GM19467 (cell line): ENCODE measurements around the gene SLC4A2.

Experiments
- ATAC-seq: cut with Tn5 transposase; IDR thresholded peaks from one replicate; pipeline ENCODE4 v1.9.1; 2021; ENCODE audit warnings: mild to moderate bottlenecking, moderate library complexity; ENCODE audit not compliant: unreplicated experiment

Gene SLC4A2

GRCh38 chr7:151114151-151115090 lies 55.0 kb downstream of the SLC4A2 start:
- no peak for ATAC-seq

GRCh38 chr7:151115121-151115835 lies 55.9 kb downstream of the SLC4A2 start:
- no peak for ATAC-seq

DNA sequence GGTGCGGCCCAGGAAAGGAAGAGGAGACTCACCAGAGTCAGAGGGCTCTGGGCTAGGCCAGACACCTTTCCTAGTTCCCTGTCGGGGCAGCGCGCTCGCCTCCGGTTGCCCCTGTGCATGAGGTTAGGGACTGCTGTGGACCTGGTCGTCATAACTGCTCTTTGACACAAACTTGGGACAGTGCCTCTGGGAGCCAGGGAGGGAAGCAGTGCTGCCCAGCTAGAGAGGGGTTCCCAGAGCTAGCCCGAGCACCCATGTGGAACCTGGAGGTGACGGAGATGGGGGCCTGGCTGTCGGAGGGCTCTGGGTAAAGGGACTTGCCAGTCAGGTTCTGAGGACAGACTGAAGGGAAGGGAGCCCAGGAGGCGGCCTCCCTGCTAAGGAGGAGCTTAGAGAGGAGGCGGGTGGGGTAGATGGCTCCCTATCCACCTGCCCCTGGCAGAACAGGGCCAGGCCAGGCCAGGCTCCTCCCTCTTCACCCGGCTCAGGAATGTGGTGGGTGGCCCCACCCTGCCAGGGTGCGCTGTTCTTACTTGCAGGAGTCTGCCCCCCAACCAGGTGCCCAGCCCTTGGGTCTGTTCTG lies 56.5 kb downstream of the SLC4A2 start:
- no peak for ATAC-seq

DNA sequence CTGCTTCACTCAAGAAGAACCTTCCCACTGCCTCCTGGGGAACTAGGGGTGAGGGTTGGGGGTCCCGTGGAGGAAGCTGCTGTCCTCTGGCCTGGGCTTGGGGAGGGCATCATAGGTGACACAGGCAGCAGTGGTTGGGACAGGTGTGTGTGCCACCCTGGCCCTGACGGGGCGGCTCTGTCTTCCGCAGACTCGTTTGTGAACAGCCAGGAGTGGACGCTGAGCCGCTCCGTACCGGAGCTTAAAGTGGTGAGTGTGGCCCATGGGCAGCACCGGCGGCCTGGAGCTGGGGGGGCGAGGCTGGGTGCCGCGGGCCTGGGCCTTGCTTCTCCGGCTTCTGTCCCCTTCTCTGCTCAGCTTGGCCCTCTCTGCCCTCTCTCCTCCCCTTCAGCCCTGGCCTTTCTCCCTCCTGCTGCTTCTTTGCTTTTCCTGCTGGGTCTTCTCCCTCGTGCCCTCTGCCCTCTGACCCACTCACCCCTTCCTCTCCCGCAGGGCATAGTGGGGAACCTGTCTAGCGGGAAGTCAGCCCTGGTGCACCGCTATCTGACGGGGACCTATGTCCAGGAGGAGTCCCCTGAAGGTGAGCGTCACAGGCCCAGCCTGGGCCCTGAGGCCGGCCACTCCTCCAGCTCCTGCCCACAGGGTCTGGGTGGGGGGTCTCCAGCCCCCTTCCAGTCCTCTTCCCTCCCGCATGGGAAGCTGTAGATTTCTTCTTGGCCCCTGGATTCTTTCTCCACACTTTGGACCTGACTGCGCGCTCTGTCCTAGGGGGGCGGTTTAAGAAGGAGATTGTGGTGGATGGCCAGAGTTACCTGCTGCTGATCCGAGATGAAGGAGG lies 57.4 kb downstream of the SLC4A2 start:
- no peak for ATAC-seq

GRCh38 chr7:151117565-151117964 lies 58.2 kb downstream of the SLC4A2 start:
- no peak for ATAC-seq

DNA sequence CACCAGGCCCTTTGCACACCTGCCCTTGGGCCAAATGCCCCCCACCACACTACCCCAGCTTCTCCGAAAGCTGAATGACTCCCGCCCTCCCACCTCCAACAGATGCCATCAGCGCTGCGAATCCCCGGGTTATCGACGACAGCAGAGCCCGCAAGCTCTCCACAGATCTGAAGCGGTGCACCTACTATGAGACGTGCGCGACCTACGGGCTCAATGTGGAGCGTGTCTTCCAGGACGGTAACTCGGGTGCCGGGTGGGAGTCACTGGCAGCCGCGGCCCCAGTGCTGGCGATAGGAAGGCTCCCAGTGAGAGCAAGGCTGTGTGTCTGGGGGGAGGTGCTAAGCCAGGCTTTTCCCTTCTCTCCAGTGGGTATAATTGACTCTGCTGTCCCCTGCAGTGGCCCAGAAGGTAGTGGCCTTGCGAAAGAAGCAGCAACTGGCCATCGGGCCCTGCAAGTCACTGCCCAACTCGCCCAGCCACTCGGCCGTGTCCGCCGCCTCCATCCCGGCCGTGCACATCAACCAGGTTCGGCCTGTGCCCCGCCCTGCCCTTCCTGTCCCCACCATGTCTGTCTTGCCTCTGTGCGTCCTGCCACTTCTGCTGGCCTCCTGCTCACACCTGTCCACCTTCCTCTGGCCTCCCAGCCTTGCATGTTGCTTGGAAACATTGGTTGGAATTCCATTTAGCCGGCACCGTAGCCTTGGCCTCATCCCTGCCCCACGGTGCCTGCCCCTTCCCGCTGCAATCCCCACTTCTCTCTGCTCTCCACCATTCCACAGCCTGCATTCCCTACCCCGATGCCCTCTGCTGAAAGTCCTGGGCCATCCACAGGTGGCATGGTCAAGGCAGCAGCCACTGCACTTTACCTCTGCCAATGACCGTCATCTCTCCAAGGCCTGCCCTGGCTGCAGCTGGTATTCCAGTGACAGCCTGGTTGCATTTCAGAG lies 59.0 kb downstream of the SLC4A2 start:
- ATAC-seq, result no peak

- no peak for ATAC-seq
Measured at GRCh38 chr7:151119055-151119415, 59.6 kb downstream of the SLC4A2 start.

- ATAC-seq, result no peak
Measured at GRCh38 chr7:151119902-151120301, 60.5 kb downstream of the SLC4A2 start.

GRCh38 chr7:151120896-151121295 lies 61.5 kb downstream of the SLC4A2 start:
- ATAC-seq, result no peak

DNA sequence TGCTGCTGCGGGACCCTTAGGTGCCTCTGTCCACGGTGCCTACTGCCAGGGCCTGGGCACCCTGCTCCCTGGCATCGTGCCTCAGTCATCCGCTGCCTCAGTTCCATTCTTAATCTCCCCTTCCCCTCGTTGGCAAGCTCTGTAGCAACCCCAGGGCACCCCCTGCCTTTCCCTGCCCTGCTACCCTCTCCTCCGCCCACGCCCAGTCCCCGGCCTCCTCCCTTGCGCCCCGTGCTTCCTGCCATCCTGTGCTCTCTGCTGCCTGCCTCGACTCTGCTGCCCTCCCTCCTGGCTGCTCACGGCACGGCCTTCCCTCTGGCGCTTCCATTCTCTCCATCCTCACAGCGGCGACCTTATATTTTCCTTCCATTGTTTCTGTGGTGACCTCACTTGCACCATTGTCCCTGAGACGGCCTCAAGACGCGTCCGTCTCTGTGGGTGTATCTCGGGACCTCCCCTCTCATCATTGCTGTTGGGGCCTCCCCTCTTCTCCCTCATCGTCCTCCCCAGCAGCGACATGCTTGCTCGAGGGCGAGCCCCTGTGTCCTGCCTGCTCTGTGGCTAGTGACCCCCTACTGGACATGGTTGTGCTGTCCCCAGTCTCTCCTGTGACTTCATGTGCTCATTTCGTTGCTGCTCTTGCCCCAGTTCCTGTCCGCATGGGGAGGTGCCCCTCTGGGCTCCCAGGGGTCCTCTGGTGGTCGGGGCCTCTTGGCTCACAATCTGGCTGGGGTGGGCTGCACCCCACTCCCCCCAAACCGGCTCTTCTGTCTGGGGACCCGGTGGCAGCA lies 62.2 kb downstream of the SLC4A2 start:
- no peak for ATAC-seq

DNA sequence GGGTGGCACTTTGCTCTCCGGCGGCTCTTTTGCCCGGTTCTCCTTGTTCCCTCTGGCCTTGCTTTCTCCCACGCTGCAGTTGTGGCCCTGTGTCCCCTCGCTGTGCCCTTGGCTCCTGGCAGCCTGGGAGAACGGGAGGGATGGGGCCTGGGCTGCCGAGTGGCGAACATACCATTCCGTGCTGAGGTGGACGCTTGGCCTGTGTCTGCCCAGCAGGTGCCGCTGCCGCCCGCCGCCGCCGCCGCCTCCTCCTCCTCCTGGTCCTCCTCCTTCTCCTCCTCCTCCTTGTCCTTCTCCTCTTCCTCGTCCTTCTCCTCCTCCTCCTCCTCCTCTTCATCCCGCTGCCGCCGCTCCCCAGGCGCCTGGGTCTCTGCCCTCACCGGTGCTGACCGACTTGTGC lies 62.9 kb downstream of the SLC4A2 start:
- ATAC-seq, result no peak

DNA sequence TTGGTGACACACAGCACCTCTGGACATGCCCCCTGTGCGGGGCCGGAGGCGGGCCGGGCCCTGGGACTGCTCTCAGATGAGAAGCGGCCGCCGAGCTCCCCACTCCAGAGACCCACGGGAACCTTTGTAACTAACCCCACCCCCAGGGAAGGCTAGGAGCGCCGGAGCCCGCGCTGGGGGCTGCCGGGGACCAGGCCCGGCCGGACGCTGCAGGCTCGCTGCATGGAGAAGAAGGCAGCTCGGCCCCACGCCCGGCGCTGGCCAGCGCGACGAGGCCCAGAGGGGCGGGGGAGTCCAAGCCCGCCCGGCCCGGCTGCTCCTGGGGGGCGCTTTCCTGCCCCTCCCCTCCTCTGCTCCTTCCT lies 63.4 kb downstream of the SLC4A2 start:
- ATAC-seq, result no peak

GRCh38 chr7:151123158-151123821 lies 63.9 kb downstream of the SLC4A2 start:
- no peak for ATAC-seq

DNA sequence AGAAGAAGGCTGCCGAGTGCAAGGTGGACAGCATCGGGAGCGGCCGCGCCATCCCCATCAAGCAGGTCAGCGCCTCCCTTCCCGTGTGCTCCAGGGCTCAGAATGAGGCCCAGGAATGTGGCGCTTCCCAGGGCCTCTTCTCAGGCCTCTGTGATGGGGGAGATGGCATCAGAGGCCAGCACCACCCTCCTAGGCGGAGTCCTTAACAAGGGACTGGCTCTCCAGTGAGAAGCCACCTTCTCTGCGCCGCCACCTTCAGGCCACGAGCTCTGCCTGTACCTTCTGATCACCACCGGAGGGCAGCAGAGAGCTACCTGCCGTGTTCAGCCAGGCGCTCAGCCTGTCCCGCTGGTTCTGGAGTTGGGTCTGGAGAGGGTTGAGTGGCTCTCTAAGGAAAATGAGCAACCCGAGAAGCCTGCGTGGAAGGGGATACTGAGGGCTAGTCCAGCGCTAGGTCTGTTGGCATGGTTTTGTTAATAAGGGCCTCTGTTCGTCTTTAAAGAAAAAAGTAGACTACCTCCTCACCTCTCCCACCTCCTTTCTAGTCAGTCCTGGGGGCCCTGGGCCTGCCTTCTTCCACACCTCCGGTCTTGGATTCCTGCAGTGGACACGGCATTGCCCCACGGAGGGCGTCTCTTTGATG lies 64.6 kb downstream of the SLC4A2 start:
- peak; percentile 77 for ATAC-seq

DNA sequence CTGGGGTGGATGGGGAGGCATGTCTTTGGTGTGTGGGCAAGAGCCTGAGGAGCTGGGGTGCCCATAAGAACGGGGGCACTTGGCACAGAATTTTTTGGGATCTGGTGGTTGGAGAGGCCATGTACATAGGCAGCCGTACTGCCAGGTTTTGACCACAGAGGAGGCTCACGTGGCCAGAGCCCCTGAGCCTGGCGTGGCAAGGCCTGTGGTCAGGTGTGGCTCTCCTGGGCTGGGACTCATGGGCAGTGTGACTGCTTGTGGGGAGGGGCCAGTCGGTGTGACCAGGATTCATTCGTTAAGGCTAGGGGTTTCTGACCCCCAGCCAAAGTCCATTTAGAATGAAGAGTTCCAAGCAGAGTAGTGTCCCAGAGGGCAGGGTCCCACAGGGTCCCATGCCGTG lies 65.1 kb downstream of the SLC4A2 start:
- ATAC-seq, result no peak

DNA sequence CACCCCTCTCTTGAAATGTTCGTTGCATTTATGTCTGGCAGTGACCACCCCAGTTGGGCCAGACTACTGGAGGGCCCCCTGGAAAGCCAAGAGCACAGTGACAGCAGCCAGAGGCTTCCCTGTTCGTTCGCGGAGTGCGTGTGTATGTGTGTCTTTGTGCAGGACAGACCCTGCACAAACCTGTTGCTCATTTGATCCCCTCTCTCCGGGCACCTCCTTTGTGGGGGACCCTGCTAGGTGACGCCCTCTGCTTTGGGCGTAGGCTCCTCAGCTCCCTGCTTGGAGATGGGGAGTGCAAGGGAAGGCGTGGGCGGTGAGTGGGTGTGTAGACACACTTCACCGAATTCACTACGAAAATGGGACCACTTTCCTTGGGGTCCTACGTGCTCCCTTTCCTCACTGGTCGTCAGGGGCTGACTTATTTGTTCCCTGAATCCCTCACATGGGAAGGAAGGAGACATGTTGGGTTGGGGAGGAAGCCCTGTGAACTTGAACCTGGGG lies 65.6 kb downstream of the SLC4A2 start:
- no peak for ATAC-seq

DNA sequence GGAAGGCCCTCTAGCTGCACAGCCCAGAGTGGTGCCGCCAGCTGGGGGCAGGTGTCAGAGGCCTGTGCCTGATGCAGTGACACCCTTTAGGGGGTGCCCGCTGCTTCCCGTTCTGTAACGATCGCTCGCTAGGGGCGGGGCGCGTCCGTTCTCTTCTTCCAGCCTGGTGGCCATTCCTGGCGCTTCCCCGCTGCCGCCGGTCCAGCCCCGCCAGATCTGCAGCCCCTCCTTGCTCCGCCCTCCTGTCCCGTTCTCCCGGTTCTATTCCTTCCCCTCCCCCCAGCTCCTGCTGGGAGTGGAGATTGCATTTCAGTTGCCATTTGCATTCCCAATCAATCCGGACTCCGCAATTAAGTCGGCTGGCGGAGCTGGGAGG lies 66.1 kb downstream of the SLC4A2 start:
- no peak for ATAC-seq
